GM12865 (cell line): Measurements from ENCODE around the gene NBEA.

ENCODE experiments used
- DNase-seq: peaks from one replicate; pipeline ENCODE4 v3.0.0; 2010; ENCODE audit warnings: low read depth
- H3K4me3 ChIP-seq: 2 replicates; pipeline ENCODE4 v1.5.1; 2011; ENCODE audit warnings: mild to moderate bottlenecking, low read depth, low read length, control low read depth
- TF ChIP-seq, protein P1 (sequence below): IDR thresholded peaks from 2 replicates; pipeline ENCODE4 v1.5.1; 2011; ENCODE audit warnings: low read length, control low read depth, low read depth, inconsistent platforms; ENCODE audit not compliant: insufficient read depth; ENCODE audit errors: missing control alignments

Gene NBEA

DNA sequence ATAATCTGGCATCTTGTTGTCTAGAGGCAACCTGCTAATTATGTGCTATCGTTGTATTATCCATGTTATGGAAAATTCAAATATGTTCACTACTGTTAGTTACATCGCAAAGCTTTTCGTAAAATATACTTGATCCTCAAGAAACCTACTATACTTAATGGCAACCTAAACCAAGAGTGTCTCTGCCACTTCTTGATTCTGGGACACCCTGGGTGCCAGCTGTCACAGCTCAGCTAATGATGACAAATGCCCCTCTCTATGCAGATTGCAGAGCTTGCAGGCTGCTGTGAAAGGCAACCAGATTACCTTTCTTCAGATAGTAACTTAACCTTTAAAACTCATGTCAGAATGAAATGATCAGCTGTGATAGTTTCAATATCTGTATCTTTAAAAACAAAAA lies 543.4 kb downstream of the NBEA start:
- H3K4me3 ChIP-seq = no peak overlapping the region
- TF ChIP-seq, protein P1, sequence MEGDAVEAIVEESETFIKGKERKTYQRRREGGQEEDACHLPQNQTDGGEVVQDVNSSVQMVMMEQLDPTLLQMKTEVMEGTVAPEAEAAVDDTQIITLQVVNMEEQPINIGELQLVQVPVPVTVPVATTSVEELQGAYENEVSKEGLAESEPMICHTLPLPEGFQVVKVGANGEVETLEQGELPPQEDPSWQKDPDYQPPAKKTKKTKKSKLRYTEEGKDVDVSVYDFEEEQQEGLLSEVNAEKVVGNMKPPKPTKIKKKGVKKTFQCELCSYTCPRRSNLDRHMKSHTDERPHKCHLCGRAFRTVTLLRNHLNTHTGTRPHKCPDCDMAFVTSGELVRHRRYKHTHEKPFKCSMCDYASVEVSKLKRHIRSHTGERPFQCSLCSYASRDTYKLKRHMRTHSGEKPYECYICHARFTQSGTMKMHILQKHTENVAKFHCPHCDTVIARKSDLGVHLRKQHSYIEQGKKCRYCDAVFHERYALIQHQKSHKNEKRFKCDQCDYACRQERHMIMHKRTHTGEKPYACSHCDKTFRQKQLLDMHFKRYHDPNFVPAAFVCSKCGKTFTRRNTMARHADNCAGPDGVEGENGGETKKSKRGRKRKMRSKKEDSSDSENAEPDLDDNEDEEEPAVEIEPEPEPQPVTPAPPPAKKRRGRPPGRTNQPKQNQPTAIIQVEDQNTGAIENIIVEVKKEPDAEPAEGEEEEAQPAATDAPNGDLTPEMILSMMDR = no peak
- no peak for DNase-seq

- H3K4me3 ChIP-seq = no peak overlapping the region
- TF ChIP-seq, protein P1 = no peak
- DNase-seq = no peak
Measured at GRCh38 chr13:35489050-35489449, 547.0 kb downstream of the NBEA start.

- H3K4me3 ChIP-seq = no peak overlapping the region
- DNase-seq = no peak
Measured at GRCh38 chr13:35496006-35496405, 553.9 kb downstream of the NBEA start.

DNA sequence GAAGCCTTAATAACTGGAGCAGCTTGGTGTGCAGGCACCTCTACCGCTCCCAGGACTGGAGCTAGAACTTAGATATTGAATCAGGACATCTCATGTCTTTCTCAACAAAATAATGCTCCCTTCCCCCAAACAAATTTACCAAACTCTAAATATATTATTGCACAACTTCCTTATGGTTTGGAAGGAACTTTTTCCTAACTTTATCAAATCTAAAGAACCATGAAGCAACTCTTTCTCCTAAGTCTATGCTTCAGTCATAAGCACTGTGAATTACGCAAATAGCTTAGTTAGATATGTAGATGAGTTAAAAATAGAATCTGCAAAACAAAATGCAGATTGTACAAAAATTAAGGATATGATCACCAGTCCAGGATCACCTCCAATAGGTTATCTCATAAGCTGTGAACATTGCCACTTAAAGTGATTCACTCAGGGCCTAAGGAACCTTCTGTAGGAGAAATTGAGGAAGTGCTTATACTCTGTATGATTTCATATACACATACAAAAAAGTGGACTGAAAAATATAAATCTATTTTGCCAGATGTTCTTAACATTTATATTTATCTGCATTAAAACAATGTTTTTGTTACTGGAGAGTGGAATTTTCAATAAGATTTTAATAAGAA lies 554.8 kb downstream of the NBEA start:
- no peak for DNase-seq

More at GRCh38 chr13:35496006-35496405, 553.9 kb downstream of the NBEA start:
- TF ChIP-seq, protein P1 = no peak

DNA sequence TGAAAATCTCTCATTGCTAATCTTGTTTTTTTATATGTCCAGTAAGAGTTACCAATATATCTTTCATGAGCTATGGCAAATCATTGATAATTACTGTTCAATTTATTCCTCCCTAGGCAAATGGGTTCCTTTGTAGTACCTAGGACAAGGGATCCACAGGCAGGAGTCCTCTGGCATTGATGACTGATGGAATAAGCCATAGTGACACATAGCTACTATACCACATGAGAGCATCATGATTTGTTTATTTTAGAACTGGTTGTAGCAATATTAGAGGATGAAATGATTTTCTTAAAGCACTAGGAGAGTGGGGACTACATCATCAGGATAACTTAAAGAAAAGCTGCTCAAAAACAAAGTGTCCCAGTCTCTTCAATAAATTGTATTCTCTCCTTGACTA lies 556.2 kb downstream of the NBEA start:
- TF ChIP-seq, protein P1 = no peak
- no peak for DNase-seq

More for the DNA sequence above, 554.8 kb downstream of the NBEA start:
- no peak overlapping the region for H3K4me3 ChIP-seq
- TF ChIP-seq, protein P1 = no peak

GRCh38 chr13:35499196-35499662 lies 557.2 kb downstream of the NBEA start:
- TF ChIP-seq, protein P1 = no peak
- H3K4me3 ChIP-seq = no peak overlapping the region
- no peak for DNase-seq

More for the DNA sequence above, 556.2 kb downstream of the NBEA start:
- no peak overlapping the region for H3K4me3 ChIP-seq

DNA sequence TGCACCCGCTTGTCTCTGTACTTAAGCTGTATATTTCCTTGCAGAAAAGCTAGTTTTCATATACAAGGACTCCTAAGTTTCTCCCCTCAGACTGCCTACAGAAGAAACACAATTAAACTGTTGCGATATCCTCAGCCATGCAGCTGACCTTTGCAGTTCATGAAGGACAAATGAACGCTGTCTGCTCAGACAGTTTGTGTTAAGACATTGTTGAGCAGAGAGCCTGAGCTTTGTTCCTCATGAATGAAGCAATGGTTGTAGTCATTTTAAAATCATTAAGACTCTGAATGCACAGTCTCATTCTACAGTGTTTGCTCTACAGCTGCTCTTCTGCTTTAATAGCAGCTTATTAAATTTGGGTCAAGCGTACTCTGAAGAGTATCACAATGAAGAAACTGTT lies 557.6 kb downstream of the NBEA start:
- TF ChIP-seq, protein P1 = no peak
- no peak for DNase-seq

More for the DNA sequence above, 557.6 kb downstream of the NBEA start:
- no peak overlapping the region for H3K4me3 ChIP-seq
